Peyer's patch (tissue), 4 donors: ENCODE results near the gene MNAT1.

Source experiments
- POLR2A ChIP-seq, 2 donors: fragments of 450-650 bp; IDR thresholded peaks; one replicate each; pipeline ENCODE4 v1.5.1; 2017; ENCODE audit warnings: antibody characterized with exemption in 2 of 2, mild to moderate bottlenecking in 2 of 2, moderate library complexity in 2 of 2
- TF ChIP-seq, protein P1 (sequence below), 6 experiments: fragments of 450-650 bp in 4 of 6; fragments of 200-600 bp in 2 of 6; sonication (generic) in 1 of 6; IDR thresholded peaks; one replicate each; pipeline ENCODE4 v1.5.1; 2017 to 2019; ENCODE audit warnings: antibody characterized with exemption in 6 of 6, mild to moderate bottlenecking in 3 of 6, moderate library complexity in 1 of 6

DNA sequence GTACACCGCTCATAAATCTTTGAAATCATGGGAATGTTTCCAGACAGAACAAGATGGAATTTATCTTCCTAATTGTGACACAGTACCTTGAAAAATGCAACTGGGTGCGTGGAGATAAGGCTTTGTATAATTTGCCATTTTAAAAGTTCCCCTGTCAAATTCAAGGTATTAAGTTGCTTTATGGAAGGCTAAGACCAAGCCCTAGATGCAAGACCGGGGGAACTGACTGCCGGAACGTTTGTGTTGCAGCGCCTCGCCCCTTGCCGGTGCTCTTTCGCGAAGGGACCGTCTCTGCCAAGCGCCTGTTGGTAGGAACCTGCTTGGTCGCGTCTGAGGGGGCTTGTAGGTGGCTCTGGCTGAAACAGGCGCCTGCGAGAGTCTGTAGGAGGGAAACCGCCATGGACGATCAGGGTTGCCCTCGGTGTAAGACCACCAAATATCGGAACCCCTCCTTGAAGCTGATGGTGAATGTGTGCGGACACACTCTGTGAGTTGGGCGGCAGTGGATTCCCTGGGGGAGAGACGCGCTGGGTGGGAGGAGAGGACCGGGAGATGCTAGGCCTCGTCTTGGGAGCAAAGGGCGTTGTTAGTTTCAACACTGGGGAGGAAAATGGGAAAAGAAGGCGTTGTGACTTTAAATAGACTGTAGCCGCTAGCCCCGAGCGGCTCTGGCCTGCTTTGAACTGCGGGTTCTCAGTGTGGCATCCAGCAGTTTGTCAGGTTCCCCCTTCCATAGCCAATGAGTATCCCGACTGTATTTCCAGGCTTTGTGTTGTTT lies at the start of gene MNAT1:
- TF ChIP-seq, protein P1, sequence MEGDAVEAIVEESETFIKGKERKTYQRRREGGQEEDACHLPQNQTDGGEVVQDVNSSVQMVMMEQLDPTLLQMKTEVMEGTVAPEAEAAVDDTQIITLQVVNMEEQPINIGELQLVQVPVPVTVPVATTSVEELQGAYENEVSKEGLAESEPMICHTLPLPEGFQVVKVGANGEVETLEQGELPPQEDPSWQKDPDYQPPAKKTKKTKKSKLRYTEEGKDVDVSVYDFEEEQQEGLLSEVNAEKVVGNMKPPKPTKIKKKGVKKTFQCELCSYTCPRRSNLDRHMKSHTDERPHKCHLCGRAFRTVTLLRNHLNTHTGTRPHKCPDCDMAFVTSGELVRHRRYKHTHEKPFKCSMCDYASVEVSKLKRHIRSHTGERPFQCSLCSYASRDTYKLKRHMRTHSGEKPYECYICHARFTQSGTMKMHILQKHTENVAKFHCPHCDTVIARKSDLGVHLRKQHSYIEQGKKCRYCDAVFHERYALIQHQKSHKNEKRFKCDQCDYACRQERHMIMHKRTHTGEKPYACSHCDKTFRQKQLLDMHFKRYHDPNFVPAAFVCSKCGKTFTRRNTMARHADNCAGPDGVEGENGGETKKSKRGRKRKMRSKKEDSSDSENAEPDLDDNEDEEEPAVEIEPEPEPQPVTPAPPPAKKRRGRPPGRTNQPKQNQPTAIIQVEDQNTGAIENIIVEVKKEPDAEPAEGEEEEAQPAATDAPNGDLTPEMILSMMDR (IDR thresholded peaks at IDR 0.05): peak in 2 of 6 experiments; percentile 3 to 10
- TF ChIP-seq POLR2A (IDR thresholded peaks at IDR 0.05): no peak
